Measurements from ENCODE around the gene VAV2.

The VAV2 gene

GRCh38 chr9:133830711-133831110, 161.4 kb downstream of the VAV2 start:
- no peak for DNase-seq

- DNase-seq, result no peak
These were observed 161.8 kb downstream of the VAV2 start for GRCh38 chr9:133830310-133830709.

DNA sequence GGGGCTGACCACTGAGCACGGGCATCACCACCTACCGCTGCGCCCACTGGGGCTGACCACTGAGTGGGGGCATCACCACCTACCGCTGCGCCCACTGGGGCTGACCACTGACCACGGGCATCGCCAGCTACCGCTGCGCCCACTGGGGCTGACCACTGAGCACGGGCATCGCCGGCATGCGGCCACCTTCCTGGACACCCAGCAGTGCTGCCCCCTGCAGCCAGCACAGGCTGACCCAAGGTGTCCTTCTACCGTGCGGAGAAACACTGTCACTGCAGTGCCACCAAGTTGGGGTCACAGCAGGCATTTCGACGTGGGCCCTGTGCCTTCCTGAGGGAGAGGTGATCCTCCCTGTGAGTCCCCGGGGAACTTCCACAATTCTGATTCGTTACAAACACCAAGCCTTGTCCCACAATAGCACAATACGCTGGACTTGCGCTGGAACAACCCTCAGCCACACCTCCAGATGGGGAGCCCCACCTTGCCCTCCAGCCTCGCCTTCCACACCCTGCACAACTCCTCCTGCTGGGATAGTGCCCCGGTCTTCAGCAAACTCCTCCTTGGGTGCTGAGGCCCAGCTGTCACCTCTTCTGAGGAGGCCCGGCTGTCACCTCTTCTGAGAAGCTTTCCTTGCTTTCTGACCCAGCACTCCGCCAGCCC, 163.7 kb downstream of the VAV2 start:
- DNase-seq, result no peak

- peak; percentile 24 for DNase-seq
These were observed 165.6 kb downstream of the VAV2 start for GRCh38 chr9:133826289-133827085.

DNA sequence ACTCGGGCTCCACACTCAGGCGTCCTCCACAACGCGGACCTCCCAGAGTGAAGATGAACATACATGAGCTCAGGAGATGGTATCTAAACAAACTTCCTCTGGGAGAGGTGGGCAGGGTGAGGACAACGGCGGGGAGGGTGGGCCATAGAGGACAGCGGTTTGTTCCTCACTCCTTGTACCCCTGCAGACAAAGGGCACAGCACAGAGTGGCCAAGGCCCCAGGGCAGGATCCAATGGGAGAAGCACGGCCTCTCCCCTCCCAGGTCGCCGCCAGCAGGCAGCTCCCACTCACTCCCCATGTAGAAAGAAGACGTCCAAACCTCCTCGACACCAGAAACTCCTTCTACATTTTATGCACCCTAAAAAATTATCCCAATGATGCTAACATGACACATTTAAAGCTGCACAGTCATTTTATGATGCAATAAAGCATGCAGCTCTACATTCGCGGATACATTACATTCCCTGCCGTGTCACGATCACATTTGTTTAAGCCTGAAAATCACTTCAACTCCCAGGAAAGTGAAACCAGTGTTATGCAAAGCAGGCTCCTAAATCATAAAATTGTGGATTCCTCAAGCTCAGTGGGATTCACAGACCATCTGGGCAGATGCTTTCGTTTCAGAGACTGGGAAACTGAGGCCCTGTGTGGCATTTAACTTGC, 166.4 kb downstream of the VAV2 start:
- peak; percentile 86 for DNase-seq

- no peak for DNase-seq
These were observed 167.3 kb downstream of the VAV2 start for GRCh38 chr9:133824802-133825186.

- DNase-seq, result no peak
These were observed 167.9 kb downstream of the VAV2 start for GRCh38 chr9:133824106-133824801.

DNA sequence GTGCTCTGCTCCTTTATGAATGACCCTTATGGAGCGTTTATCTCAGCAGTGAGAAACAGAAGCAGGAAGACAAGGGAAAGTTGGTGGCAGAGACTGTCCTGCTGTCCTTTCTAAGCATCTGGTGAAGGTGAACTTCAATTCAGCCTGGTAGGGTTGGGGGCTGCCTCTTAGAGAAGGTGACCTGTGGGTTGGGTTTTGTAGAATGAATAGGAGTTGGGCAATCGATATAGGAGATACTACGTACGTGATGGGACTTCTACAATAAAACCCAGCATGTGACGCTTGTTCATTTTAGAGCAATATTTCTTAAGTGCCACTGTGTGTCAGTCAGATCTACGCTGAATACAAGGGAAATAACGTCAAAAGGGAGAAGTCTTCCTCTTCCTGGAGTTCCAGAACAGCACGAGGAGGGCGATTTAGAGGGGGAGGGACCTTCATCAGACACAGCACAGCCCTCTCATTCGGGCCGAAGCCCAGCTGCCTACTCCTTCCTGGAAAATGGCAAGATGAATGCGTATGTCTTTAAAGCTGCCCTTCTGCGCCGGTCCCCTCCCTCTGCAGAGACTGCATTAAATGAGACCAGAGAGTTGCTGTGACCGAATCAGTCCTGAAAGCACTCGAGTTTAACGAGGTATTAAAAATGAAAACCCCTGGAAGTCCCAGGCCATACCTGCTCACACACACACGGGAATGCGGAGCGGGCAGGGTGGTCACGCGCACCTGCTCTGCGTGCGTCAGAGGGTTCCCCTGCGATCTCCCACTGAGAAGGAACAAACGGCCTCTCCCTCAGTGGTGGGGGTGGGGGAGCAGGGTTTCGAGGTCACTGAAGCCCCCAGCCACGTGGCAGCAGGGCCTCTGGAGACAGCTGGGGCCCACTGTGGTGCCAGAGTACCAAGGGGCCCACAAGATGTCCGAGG, 168.7 kb downstream of the VAV2 start:
- DNase-seq, result no peak

DNA sequence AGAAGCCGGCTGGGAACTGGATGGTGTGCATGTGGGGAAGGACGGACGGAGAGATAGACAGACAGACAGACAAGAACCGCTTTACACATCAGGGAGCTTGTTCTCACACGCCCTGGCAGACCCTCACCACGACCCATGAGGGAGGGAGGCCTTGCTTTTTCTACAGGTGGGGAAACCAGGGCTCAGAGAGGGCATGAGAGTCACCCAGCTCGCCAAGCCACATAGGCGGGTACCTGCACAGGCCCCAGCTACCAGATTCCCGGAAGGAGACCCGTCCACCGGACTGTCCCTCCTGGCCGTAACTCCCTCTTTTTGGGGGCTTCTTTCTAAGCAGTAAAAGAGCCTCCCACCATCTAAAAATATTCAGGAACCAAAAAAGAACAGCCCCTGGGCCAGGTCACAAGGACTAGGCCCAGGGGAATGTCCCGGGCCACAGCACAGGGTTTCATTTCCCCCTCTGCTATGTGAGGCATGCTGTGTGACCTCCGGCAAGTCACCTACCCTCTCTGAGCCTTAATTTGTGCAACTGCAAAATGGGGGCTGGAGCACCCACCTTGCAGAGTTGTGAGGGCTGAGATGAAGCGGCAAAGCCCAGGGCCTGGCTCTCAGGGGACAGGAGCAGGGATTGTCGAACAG, 169.6 kb downstream of the VAV2 start:
- DNase-seq, result no peak

GRCh38 chr9:133821601-133822429, 170.3 kb downstream of the VAV2 start:
- peak; percentile 41 for DNase-seq

- no peak for DNase-seq
These were observed 172.2 kb downstream of the VAV2 start for GRCh38 chr9:133819923-133820322.

- DNase-seq, result no peak
These were observed 173.7 kb downstream of the VAV2 start for GRCh38 chr9:133818444-133818843.

DNA sequence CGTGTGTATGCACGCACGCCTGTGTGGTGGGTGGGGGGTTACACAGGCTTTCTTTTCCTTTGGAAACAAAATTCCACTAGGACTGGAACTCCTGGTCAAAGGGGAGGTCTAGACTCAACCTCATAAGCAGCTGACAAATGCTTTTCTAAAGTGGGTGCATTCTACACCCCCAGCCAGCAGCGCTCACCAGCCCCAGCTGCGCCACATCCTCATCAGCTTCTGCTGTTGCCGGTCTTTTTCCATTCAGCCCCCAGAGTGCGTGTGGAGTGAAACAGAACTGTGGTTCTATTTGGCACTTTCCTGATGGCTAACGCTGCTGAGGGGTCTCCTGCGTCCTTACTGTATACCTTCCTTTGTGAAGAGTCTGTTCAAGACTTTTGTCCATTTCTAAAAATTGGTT, 176.3 kb downstream of the VAV2 start:
- no peak for DNase-seq

DNA sequence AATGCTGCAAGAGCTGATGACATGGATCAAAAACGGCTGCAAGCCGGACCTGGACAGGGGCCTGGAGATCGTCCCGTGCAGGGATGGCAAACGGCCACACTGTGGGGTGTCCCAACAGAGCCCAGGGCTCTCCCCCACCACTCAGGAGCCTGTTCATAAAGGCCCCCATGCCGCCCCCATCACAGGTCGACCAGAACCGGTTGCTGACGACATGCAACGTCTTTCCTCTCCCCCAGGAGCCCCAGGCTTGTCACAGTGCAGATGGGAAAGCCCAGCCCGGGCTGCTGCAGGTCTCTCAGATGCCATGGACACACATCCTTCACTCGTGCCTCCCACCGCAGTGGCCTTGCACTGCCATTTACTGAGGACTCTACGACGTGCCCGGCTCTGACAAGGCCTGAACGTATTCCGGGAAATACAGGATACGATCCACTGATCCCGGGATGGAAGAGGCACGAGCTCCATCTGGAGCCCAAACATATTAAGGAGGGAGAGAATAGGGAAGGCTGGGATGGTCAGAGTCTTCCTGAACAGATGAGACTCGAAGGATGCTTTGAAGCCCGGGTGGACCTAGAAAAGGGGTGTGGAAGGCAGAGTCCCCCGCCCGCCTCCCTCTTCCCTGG, 177.4 kb downstream of the VAV2 start:
- DNase-seq, result no peak

GRCh38 chr9:133813749-133814585, 178.2 kb downstream of the VAV2 start:
- DNase-seq, result peak; percentile 77

GRCh38 chr9:133812941-133813748, 179.0 kb downstream of the VAV2 start:
- no peak for DNase-seq

DNA sequence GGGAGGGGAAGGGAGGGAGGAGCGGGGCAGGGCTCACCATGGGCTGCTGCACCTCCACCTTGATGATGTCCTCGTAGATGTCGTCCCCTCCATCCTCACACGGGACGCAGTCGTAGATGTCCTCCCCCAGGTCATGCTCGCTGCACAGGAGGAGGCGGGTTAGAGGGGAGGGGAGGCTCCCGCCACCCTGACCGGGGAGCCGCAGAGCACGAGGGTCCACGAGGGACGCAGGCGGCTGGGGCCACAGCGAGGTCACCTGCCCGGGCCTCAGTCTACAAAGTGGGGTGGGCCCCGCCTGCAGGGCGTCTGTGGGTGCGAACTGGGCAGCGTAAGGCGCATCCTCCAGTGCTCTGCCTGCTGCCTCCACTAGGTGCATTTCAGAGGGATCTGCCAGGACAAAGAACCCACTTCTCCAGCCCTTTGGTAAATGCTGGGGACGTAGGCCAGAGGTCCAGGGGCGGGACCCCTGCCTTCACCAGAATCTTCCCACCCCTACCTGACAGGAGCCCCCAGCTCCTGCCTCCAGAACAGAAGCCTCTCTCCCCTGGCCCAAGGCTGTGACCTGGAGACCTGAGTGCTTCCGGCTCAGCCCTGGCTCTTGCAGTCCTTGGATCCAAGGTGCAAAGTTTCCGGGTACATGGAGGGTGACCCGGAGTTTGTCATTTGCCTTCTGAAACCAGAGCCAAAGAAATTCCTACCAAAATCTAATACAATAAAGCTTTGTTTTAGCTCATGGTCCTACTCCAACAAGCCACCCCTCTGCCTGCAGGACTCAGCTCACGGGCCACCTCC, 179.9 kb downstream of the VAV2 start:
- no peak for DNase-seq

Measured in fibroblast of skin of abdomen (primary cell).